Natural killer cell (primary cell): ENCODE results near the gene PRKG1. TPM values are rescaled to one million over a fixed set of nuclear protein-coding genes. Genes with fewer than 3 reads are reported as not detected.

Experiments
- ATAC-seq, 3 donors: fragments of 150-1000 bp in 2 of 3; fragments of 200-7000 bp in 1 of 3; cut with Tn5 transposase; 1 replicate in 1 of 3; 2 replicates in 2 of 3; pipeline ENCODE4 v1.10.0; 2021; ENCODE audit warnings: mild to moderate bottlenecking in 2 of 3, moderate library complexity in 2 of 3
- DNase-seq, 2 donors: peaks; one replicate each; pipeline versions ENCODE4 v3.0.0 to v3.0.0-alpha.2; 2013 to 2021; ENCODE audit warnings: mixed read lengths in 1 of 2
- H3K27ac ChIP-seq: one replicate; pipeline ENCODE4 v1.5.1; 2013; ENCODE audit warnings: mild to moderate bottlenecking, low read length
- H3K27me3 ChIP-seq: one replicate; pipeline ENCODE4 v1.6.1; 2013; ENCODE audit warnings: low read length; ENCODE audit not compliant: control insufficient read depth, insufficient read depth
- H3K36me3 ChIP-seq: one replicate; pipeline ENCODE4 v1.6.1; 2013; ENCODE audit warnings: low read length; ENCODE audit not compliant: control insufficient read depth, insufficient read depth
- H3K4me1 ChIP-seq: one replicate; pipeline ENCODE4 v1.6.1; 2013; ENCODE audit warnings: low read length; ENCODE audit not compliant: control insufficient read depth, insufficient read depth
- H3K4me3 ChIP-seq: one replicate; pipeline ENCODE4 v1.5.1; 2013; ENCODE audit warnings: low read length
- H3K9me3 ChIP-seq: one replicate; pipeline ENCODE4 v1.6.1; 2013; ENCODE audit warnings: low read length; ENCODE audit not compliant: control insufficient read depth, insufficient read depth
- H3K27ac Mint-ChIP-seq, 2 donors: one replicate each; pipeline ENCODE4 v1.8.0; 2022; ENCODE audit warnings: mild to moderate bottlenecking in 2 of 2, mixed read lengths in 2 of 2, moderate library complexity in 1 of 2
- H3K27me3 Mint-ChIP-seq, 2 donors: one replicate each; pipeline ENCODE4 v1.8.0; 2022; ENCODE audit warnings: low read depth in 2 of 2, mixed read lengths in 2 of 2
- H3K36me3 Mint-ChIP-seq: one replicate; pipeline ENCODE4 v1.8.0; 2022; ENCODE audit warnings: mixed read lengths
- H3K4me1 Mint-ChIP-seq, 2 donors: one replicate each; pipeline ENCODE4 v1.8.0; 2022; ENCODE audit warnings: mixed read lengths in 2 of 2
- H3K4me3 Mint-ChIP-seq: one replicate; pipeline ENCODE4 v1.8.0; 2022; ENCODE audit warnings: mild to moderate bottlenecking, moderate library complexity, mixed read lengths
- H3K9me3 Mint-ChIP-seq, 2 donors: one replicate each; pipeline ENCODE4 v1.8.0; 2022; ENCODE audit warnings: mixed read lengths in 2 of 2
- WGBS: methylation state at CpG from one replicate; pipeline ENCODE4 v1.1.7; 2013; ENCODE audit warnings: missing lambda C conversion rate; ENCODE audit not compliant: insufficient coverage; 5-methylcytosine and 5-hydroxymethylcytosine counted together
- intact Hi-C: fragments of 100-400 bp; cut with micrococcal nuclease; formaldehyde crosslinking; loops from one replicate; pipeline ENCODE4 v1.14.2; 2022
- total RNA-seq, 4 donors: library from RNA; stranded (reverse); fragments of 120-200 nt in 1 of 4; gene quantifications; one replicate each; pipeline versions ENCODE4 v1.2.3 to v1.2.4, GENCODE V29; 2013 to 2022
- TF ChIP-seq, protein P1 (sequence below): fragments of 200-600 bp; IDR thresholded peaks from one replicate; pipeline ENCODE4 v1.8.0; 2022; ENCODE audit warnings: antibody characterized with exemption

PRKG1 gene
- total RNA-seq, 3 donors from 2014 or later (not counting 1 experiment from before 2014, with no cell fraction given): 0.23 to 0.41 (median 0.35) TPM

DNA sequence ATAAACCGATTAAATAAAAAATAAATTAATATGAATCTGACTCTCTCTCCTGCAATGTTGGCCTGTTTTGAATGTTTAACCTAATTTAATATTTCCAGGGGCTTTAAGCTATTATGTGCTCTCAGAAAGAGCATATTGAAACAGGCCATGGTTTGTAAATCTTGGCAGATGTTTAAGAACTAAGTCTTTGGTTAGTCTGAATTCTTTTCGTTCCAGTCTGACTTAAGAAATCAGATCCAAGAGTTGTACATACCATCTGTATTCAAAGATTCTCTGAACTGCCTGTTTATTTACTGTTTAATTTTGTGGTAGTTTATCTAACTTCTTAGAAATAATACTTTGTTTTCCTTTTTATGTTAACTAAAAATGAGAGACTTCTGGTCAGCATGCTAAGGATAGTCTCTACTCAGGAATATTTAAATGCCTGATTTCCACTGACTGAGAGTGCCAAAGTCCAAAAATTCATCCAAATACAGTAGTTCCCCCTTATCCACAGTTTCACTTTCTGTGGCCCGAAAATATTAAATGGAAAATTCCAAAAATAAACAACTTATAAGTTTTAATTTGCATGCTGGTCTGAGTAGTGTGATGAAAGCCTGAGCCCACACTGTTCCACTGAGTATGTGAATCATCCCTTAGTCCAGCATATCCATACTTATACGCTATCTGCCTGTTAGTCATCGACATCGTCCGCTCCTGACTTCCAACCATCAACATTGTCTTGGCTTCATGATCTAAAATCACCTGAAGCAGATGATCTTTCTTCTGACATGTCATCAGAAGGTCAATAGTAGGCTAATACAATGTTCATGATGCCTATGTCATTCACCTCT, 863.2 kb downstream of the PRKG1 start:
- WGBS: 94% methylated on average over 5 of the region's 7 CpGs
- Mint-ChIP-seq H3K27me3 (no peaks in the 10 kb centered on the region), H3K4me3 (no peak overlapping the region), H3K27ac (no peak overlapping the region), H3K4me1 (no peaks in the 10 kb centered on the region), H3K36me3 (no peaks in the 10 kb centered on the region), H3K9me3 (peaks cover 0 to 2% of the 10 kb centered on the region in 2 donors)
- Histone ChIP-seq H3K9me3 (no peaks in the 10 kb centered on the region), H3K27ac (no peak overlapping the region), H3K36me3 (no peaks in the 10 kb centered on the region), H3K27me3 (no peaks in the 10 kb centered on the region), H3K4me3 (no peak overlapping the region), H3K4me1 (no peaks in the 10 kb centered on the region)
- intact Hi-C loops: no loop called here
- DNase-seq (no peak), ATAC-seq (no peak)
- TF ChIP-seq, protein P1, sequence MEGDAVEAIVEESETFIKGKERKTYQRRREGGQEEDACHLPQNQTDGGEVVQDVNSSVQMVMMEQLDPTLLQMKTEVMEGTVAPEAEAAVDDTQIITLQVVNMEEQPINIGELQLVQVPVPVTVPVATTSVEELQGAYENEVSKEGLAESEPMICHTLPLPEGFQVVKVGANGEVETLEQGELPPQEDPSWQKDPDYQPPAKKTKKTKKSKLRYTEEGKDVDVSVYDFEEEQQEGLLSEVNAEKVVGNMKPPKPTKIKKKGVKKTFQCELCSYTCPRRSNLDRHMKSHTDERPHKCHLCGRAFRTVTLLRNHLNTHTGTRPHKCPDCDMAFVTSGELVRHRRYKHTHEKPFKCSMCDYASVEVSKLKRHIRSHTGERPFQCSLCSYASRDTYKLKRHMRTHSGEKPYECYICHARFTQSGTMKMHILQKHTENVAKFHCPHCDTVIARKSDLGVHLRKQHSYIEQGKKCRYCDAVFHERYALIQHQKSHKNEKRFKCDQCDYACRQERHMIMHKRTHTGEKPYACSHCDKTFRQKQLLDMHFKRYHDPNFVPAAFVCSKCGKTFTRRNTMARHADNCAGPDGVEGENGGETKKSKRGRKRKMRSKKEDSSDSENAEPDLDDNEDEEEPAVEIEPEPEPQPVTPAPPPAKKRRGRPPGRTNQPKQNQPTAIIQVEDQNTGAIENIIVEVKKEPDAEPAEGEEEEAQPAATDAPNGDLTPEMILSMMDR: no peak

DNA sequence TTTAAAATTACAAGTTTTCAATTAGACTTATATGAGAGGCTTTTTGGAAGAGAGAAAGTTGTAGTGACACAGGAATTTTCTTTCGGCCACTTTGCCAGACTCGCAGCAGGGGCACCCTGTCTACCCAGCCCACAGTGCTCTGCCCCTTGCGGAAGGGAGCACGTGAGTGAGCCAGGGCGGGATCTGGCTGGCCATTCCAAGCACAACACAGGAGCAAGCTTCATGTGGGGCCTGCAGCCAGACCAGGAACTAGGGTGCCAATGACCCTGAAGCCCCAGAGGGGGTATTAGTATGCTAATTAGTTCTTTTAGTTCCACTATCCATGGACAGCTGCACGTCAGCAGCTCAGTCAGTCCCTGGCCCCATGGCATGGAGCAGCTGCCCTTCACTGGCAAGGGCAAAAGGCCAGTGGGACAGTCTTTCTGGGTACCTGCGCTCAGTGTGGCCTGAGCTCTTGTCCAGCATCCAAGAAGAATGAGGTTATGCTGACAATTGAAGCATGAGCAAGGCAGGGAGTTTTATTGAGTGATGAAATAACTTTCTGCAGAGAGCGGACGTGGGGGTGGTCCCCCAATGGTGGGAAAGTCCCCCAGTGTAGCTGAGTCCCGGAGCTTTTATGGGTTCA, 876.2 kb downstream of the PRKG1 start:
- Histone ChIP-seq H3K4me3 (no peak overlapping the region), H3K4me1 (no peaks in the 10 kb centered on the region), H3K9me3 (no peaks in the 10 kb centered on the region), H3K27me3 (no peaks in the 10 kb centered on the region), H3K27ac (no peak overlapping the region), H3K36me3 (no peaks in the 10 kb centered on the region)
- Mint-ChIP-seq H3K27me3 (no peaks in the 10 kb centered on the region), H3K4me3 (no peak overlapping the region), H3K36me3 (no peaks in the 10 kb centered on the region), H3K4me1 (no peaks in the 10 kb centered on the region), H3K9me3 (peaks cover 2 to 5% of the 10 kb centered on the region in 2 donors), H3K27ac (no peak overlapping the region)
- no peak for ATAC-seq
- DNase-seq: no peak
- 91% methylated on average over 10 of the region's 10 CpGs for WGBS
- TF ChIP-seq, protein P1: no peak
- intact Hi-C loops: no loop called here

DNA sequence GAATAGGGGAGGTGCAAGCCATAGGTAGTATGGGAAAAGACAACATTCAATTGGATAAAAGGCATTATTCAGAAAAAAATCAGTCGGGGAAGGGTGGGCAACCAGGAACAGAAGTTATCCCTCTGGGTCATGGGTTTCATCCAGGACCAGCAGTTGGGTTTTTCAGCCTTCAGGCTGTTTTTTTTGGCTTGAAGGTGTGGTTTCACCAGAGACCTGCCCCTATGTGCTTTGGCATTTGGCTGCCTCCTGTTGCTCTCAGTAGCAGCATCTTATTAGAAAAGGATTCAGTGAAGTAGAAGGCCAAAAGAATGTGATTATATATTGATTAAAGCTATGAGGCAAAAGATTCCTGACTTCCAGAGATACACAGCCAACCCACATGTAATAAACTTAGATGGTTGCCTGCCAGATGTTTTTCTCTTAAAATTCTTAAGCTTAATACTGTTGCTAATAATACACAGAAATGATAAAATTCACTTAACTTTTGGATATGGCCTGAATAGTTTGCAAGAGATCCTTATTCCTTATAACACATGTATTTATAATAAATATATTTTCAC, 876.8 kb downstream of the PRKG1 start:
- Histone ChIP-seq H3K4me3 (no peak overlapping the region), H3K27me3 (no peaks in the 10 kb centered on the region), H3K9me3 (no peaks in the 10 kb centered on the region), H3K27ac (no peak overlapping the region), H3K36me3 (no peaks in the 10 kb centered on the region), H3K4me1 (no peaks in the 10 kb centered on the region)
- intact Hi-C loops: no loop called here
- Mint-ChIP-seq H3K4me3 (no peak overlapping the region), H3K9me3 (peaks cover under 1 to 2% of the 10 kb centered on the region in 2 donors), H3K4me1 (no peaks in the 10 kb centered on the region), H3K36me3 (no peaks in the 10 kb centered on the region), H3K27ac (no peak overlapping the region), H3K27me3 (no peaks in the 10 kb centered on the region)
- ATAC-seq (no peak), DNase-seq (no peak)
- TF ChIP-seq, protein P1: no peak
- WGBS: 93% methylated on average over 1 of the region's 1 CpG
